GM10847 (cell line): Measurements from ENCODE around the gene RARRES1.

Experiments
- POLR2A ChIP-seq: IDR thresholded peaks from 2 replicates; pipeline ENCODE4 v1.6.1; 2011; ENCODE audit not compliant: insufficient read length; ENCODE audit errors: extremely low read depth

Gene RARRES1, protein sequence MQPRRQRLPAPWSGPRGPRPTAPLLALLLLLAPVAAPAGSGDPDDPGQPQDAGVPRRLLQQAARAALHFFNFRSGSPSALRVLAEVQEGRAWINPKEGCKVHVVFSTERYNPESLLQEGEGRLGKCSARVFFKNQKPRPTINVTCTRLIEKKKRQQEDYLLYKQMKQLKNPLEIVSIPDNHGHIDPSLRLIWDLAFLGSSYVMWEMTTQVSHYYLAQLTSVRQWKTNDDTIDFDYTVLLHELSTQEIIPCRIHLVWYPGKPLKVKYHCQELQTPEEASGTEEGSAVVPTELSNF

GRCh38 chr3:158731938-158732855 lies at the start of gene RARRES1:
Gene RARRES1, minus strand, starts transcription at chr3:158732457. Its CDS starts 42 bp downstream, at chr3:158732415.
- TF ChIP-seq POLR2A: no peak

- TF ChIP-seq POLR2A: no peak
Observed at GRCh38 chr3:158781849-158782248, 49.6 kb upstream of the RARRES1 start.

GRCh38 chr3:158781191-158781590 lies 48.9 kb upstream of the RARRES1 start:
- TF ChIP-seq POLR2A: no peak

GRCh38 chr3:158780766-158781165 lies 48.5 kb upstream of the RARRES1 start:
- no peak for TF ChIP-seq POLR2A

GRCh38 chr3:158777161-158777873 lies 45.1 kb upstream of the RARRES1 start:
- no peak for TF ChIP-seq POLR2A

- no peak for TF ChIP-seq POLR2A
Observed at GRCh38 chr3:158776531-158776930, 44.3 kb upstream of the RARRES1 start.

DNA sequence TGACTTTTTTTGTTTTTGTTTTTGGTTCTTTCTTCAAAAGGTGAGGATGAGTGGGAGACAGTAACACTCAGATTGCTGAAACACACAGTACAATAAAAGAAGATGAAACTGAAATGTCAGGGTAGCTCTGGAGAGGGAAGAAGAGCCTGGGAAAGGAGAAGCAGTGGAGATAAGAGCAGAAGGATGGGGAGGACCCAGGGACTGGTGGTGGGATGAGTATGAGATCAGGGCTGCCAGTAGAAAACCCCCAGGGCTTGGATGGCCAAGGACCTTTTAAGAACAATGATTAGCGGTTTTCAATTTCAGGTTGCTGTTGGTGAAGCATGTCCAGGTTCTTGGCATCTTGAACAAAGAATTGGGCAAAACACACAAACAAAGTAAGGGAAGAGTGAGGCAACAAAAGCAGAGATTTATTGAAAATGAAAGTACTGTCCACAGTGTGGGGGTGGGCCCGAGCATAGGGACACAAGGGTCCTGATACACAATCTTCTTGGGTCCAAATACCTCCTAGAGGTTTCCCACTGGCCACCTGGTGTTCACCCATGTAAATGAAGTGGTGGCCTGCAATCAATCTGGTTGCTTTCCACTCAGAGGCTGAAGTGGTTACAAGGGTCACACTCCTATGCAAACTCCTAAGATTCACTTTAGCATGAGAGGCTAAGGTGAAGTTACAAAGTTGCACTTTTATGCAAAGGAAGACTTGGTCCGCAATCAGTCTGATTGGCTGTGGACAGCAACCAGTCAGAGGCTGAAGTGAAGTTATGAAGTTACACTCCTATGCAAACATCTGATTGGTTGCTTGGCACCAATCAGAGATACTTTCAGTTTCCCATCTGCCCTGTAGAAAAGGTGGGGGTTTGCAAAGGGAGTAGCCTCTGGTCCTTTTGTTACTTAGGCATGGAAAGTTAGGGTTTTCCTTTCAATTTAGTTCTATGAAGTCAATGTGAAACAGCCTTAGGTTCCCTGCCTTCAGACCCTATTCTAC lies 43.5 kb upstream of the RARRES1 start:
- no peak for TF ChIP-seq POLR2A

DNA sequence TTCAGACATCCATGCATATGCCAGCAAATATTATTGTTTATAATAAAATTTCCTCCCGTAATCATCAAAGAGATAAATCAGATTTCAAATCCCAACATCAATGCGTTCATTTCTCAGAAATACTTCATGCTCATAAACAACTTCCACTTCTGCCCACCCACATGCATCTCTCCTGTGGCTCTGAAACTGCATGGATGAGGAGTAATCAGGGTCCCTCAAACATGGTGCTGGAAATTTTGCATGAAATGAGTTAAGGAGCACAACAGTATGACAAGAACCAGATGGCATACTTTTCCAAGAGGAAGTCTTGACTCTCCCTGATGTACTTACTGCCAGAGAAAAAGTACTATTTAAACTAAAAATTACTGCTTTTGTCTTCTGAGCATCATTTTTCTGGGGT lies 42.7 kb upstream of the RARRES1 start:
- TF ChIP-seq POLR2A: no peak

DNA sequence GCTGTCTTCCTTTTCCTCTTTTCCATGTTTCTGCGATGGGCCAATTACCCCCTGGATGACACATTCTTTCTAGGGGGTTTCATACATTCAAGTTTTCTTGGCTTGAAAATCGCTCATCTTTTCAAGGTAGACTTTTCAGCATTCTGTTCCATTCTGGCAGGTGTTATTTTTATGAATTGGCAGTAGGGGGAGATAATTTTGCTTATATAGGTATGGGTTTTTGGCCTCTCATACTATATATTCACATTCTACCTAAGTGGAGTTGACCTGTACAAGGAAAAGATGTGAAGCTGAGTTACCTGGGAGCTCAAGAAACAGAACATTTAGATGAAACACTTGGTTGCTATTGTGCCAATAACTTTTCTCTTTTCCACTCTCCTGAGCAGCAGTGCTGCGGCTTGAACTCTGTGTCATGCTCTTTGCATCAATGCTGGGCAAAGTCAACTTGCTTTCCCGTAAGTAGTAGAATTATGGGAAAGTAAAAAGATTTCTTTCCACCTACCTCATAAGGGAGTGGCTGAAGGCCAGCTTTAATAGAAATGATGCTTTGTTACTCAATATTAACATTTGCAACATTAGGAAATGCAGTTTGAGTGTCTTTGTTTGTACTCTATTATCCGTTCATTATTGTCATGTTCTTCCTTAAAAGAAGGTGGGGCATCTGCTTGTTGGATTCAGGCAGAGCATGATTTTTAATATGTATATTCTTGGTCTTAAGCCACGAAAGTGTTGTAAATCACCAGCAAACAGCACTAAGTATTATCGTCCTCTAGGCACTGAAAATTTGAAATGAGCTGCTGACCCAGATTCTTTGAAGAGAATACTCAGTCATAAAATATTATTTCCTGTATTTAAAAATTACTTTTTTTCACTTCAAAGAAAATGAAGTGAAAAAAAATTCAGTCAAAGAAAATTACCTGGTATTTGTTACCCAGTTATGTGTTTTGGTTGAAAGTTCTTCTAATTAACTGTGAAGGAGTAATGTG lies 41.9 kb upstream of the RARRES1 start:
- no peak for TF ChIP-seq POLR2A

GRCh38 chr3:158773166-158773565 lies 40.9 kb upstream of the RARRES1 start:
- TF ChIP-seq POLR2A: no peak

DNA sequence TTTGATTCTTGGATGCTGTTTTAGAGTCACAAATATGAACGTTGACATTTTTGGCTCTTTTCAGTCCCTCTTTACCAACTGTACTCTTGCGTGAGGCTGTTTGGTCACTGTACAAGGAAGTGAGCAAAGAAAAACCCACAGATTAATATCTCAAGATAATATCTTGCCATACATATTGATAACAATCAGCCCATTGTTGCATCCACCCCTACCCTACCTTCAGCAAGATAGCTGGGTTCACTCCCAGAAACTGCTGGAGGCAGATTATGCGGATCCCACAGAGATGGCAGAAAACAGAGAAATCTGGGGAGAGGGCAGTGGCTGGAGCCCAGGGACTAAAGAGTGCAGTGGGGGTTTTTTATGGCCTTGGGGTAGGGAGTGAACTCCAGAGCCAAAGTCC lies 39.7 kb upstream of the RARRES1 start:
- no peak for TF ChIP-seq POLR2A

- no peak for TF ChIP-seq POLR2A
Observed at GRCh38 chr3:158771577-158771976, 39.3 kb upstream of the RARRES1 start.

DNA sequence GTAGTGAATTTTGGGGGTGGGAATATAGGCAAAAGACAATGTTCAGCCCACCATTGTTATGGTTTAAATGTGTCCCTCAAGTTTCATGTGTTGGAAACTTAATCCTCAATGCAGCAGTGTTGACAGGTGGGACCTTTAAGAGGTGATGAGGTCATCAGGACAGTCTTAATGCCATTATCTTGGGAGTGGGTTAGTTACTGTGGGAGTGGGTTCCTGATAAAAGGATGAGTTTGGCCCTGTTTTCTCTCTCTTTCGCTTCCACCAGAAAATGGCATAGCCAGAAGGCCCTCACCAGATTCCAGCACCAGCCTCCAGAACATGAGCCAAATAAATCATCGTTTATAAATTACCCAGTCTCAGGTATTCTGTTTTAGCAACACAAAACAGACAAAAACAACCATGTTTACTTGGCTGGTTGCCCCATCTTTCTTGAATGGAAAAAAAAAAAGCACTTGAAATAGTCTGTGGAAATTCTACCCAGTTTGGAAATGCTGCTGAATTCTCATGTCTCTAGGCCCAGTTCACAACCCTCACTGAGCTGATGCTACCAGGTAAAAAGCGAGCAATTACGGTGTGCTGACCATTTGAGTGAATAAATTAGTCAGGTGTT lies 38.6 kb upstream of the RARRES1 start:
- TF ChIP-seq POLR2A: no peak
